ENCODE data around the gene APOL5.
"Not testable (repeated sequence)": the region's sequence is repeated elsewhere in the genome, so short reads cannot be mapped to it uniquely, and the experiment has no call there.

The APOL5 gene

GRCh38 chr22:35733791-35734516, 16.3 kb downstream of the APOL5 start:
- no peak for TF ChIP-seq CTCF (IDR thresholded peaks at IDR 0.05; ENCODE audit: insufficient read depth, low read length, poor library complexity, severe bottlenecking)
- H3K4me3 ChIP-seq (replicated peaks; ENCODE audit: low read depth, low read length), result no peak overlapping the region

GRCh38 chr22:35734517-35734827, 16.8 kb downstream of the APOL5 start:
- no peak for TF ChIP-seq CTCF (IDR thresholded peaks at IDR 0.05; ENCODE audit: insufficient read depth, low read length, poor library complexity, severe bottlenecking)
- Histone ChIP-seq H3K27me3 (replicated peaks; ENCODE audit: control insufficient read depth, insufficient read depth, low read length) (no peaks in the 10 kb centered on the region; the same call in 1 of the 2 replicates), H3K4me3 (replicated peaks; ENCODE audit: low read depth, low read length) (no peak overlapping the region), H3K36me3 (ENCODE audit: control insufficient read depth, insufficient read depth, low read length) (no peaks in the 10 kb centered on the region)
- DNase-seq (ENCODE audit: extremely low read depth, insufficient read length), result no peak

More at GRCh38 chr22:35733791-35734516, 16.3 kb downstream of the APOL5 start:
- Histone ChIP-seq H3K27me3 (replicated peaks; ENCODE audit: control insufficient read depth, insufficient read depth, low read length) (no peaks in the 10 kb centered on the region; the same call in 1 of the 2 replicates), H3K36me3 (ENCODE audit: control insufficient read depth, insufficient read depth, low read length) (no peaks in the 10 kb centered on the region)
- DNase-seq (ENCODE audit: extremely low read depth, insufficient read length), result no peak

- TF ChIP-seq CTCF (IDR thresholded peaks at IDR 0.05; ENCODE audit: insufficient read depth, low read length, poor library complexity, severe bottlenecking), result no peak
- Histone ChIP-seq H3K4me3 (replicated peaks; ENCODE audit: low read depth, low read length) (no peak overlapping the region), H3K36me3 (ENCODE audit: control insufficient read depth, insufficient read depth, low read length) (no peaks in the 10 kb centered on the region), H3K27me3 (replicated peaks; ENCODE audit: control insufficient read depth, insufficient read depth, low read length) (no peaks in the 10 kb centered on the region; the same call in 1 of the 2 replicates)
- DNase-seq (ENCODE audit: extremely low read depth, insufficient read length), result no peak
These were observed 17.9 kb downstream of the APOL5 start for GRCh38 chr22:35735542-35735941.

- Histone ChIP-seq H3K27me3 (replicated peaks; ENCODE audit: control insufficient read depth, insufficient read depth, low read length) (no peaks in the 10 kb centered on the region; the same call in 1 of the 2 replicates), H3K4me3 (replicated peaks; ENCODE audit: low read depth, low read length) (no peak overlapping the region), H3K36me3 (ENCODE audit: control insufficient read depth, insufficient read depth, low read length) (no peaks in the 10 kb centered on the region)
- no peak for TF ChIP-seq CTCF (IDR thresholded peaks at IDR 0.05; ENCODE audit: insufficient read depth, low read length, poor library complexity, severe bottlenecking)
- DNase-seq (ENCODE audit: extremely low read depth, insufficient read length), result no peak
These were observed 18.5 kb downstream of the APOL5 start for GRCh38 chr22:35736166-35736565.

DNA sequence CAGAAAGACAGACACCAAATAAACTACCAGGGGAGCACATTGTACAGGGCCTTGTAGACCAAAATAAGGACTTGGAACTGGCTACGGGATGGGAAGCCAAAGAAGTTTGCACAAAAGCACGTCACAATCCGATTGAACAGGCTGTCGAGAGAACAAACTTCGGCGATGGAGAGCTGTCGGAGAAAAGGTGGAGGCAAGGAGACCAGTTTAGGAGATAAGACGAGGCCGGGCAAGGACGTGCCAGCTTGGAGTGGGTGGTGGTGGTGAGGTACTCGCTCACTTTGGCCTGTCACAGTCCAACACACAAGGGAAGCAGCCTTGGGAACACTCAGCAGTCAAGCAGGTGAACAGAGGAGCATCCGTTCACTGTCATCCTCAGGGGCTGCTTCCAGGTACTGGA, 19.0 kb downstream of the APOL5 start:
- no peak for DNase-seq (ENCODE audit: extremely low read depth, insufficient read length)
- Histone ChIP-seq H3K27me3 (replicated peaks; ENCODE audit: control insufficient read depth, insufficient read depth, low read length) (no peaks in the 10 kb centered on the region; the same call in 1 of the 2 replicates), H3K36me3 (ENCODE audit: control insufficient read depth, insufficient read depth, low read length) (no peaks in the 10 kb centered on the region), H3K4me3 (replicated peaks; ENCODE audit: low read depth, low read length) (no peak overlapping the region)
- TF ChIP-seq CTCF (IDR thresholded peaks at IDR 0.05; ENCODE audit: insufficient read depth, low read length, poor library complexity, severe bottlenecking), result no peak

DNA sequence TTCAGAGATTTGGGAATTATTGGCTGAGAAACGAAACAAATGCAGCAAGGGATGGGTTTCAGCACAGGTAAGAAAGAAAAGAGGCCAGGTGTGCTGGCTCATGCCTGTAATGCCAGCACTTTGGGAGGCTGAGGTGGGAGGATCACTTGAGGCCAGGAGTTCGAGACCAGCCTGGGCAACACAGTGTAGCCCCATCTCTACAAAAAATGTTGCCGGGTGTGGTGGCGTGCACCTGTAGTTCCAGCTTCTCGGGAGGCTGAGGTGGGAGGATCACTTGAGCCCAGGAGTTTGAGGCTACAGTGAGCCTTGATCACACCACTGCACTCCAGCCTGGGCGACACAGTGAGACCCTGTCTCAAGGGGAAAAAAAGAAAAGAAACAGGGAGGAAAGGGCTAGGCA, 20.2 kb downstream of the APOL5 start:
- DNase-seq (ENCODE audit: extremely low read depth, insufficient read length); H3K4me3 ChIP-seq (replicated peaks; ENCODE audit: low read depth, low read length); H3K36me3 ChIP-seq (ENCODE audit: control insufficient read depth, insufficient read depth, low read length); H3K27me3 ChIP-seq (replicated peaks; ENCODE audit: control insufficient read depth, insufficient read depth, low read length): not testable (repeated sequence)
